OCI-LY3 (cell line): Measurements from ENCODE around the gene SLC22A4.

Experiments
- CTCF ChIP-seq: fragments of 200-600, 300-600 bp; sonication (generic); IDR thresholded peaks from 2 replicates; pipeline ENCODE4 v1.5.1; 2014; ENCODE audit warnings: antibody characterized with exemption, low read length, low read depth
- EZH2phosphoT487 ChIP-seq: fragments of 200-600 bp; shearing (Covaris generic); IDR thresholded peaks from 2 replicates; pipeline ENCODE4 v1.6.1; 2018; ENCODE audit warnings: antibody characterized with exemption, mixed run types, low read depth

- TF ChIP-seq CTCF (no peak), EZH2phosphoT487 (no peak)
Measured at GRCh38 chr5:132301344-132302271, 7.4 kb downstream of the SLC22A4 start.
